GM18498 (cell line): Measurements from ENCODE around the gene KCNAB1.

Source experiments
- ATAC-seq: cut with Tn5 transposase; IDR thresholded peaks from one replicate; pipeline ENCODE4 v1.9.1; 2021; ENCODE audit warnings: mild to moderate bottlenecking, moderate library complexity; ENCODE audit not compliant: unreplicated experiment

The KCNAB1 gene

DNA sequence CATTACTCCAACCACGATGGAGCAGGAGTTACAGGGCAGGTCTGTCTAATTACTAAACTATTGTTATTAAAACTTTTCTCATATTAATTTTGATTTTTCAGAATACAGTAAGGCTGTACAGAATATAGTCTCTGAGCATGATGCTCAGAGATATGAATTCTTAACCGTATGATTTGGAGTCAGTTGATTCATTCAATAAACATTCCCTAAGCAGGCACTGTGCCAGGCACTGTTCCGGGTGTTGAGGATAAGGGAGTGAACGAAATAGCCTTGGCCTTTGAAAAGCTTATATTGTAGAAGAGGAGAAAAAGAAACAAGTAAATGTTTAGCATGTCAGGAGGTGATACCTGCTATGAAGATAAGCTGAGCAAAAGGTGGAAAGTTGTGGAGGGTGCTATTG lies 187.3 kb downstream of the KCNAB1 start:
- ATAC-seq = no peak

DNA sequence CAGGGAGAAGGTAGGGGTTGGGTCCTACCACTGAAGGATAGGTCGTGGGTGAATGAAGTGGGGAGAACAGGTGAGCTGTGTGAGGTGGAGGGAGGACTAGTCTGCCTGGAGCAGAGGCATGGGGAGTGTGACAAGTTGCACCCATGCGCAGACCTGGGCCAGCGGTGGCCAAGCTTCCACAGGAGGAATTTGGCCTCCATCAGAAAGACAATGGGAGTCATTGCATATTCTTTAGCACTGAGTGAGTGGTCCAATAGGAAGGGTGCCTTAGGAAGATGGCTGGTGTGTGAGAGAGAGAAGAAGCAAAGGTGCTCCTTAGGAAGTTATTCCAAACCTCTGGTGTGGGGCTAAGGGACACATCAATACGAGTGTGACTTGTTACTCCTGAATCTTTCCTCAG lies 191.1 kb downstream of the KCNAB1 start:
- ATAC-seq = no peak

DNA sequence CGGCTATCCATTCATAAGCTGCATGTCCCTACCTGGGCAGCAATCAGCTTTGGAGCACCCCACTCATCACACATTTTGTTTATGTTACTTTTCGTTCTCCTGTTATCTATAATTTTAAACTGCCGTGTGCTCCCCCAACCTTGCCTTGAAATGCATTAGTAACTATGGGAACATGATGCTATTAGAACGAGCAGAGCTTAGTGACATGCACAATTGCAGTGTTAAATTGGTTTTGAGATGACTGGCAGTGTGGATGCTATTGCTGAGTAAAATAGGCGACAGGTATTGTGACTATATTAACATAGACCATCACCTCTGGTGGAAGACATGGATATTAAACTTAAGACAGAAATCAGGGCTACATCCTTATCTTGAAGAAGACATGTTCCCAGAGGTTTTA lies 191.6 kb downstream of the KCNAB1 start:
- no peak for ATAC-seq

DNA sequence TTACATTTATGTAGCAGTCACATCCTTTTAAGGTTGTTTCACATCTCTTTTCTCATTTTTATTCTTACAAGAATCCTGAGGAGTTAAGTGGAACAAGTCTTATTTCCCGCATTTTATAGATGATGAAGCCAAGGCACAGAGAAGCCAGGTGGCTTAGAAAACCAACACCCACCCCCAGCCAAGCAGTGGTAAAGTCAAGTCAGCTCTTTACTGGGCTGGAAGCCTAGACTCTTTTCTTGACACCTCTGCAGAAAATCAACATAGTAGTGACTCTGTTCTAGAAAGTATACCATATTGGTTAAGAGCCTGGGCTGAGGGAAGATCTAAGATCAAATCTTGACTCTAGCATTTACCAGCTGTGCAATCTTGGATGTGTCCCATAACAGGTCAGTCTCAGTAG lies 195.7 kb downstream of the KCNAB1 start:
- ATAC-seq = no peak

DNA sequence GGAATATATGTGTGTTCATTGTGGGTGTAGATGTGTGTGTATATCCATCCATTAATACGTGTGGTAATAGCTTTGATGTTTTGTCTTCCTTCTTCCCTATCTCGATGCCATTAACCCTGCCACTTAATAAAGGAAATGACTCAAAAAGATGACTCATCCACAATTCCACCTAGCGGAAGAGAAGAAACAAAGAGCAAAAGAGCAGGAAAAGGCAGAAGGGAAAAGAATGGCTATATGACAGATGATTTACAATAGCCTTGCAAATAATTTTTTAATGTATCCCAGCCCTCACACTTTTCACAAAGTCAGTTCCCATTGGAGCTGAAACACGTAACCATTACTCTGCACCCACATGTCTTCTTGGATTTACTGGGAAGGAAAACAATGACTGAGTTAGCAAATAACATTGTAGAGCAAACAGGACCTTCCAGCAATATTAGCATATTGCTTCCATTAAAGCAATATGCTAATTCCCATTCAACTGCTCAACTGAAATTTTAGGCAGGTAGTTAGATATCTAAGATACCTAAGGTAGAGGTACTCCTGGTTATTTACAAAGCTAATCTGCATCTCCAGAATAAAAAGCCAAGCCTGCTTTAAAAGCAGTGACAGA lies 197.2 kb downstream of the KCNAB1 start:
- ATAC-seq = no peak

DNA sequence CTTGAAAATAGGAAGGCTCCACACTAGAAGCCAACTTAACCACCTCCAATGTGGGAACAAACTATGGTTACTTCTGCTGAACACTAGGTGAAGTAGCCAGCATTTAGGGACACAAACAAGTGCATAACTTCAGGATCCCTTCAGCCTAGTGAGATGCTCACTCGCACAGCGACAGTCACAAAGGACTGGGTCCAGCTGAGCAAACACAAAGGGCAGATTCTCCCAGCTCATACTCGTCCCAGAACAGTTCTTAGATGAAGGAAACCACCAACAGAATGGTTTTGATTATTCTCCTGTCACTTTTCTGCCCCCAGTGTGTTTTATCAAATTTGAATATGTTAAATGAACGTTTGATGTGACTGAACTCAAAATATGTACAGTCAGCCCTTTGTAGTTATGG lies 201.6 kb downstream of the KCNAB1 start:
- ATAC-seq = no peak

DNA sequence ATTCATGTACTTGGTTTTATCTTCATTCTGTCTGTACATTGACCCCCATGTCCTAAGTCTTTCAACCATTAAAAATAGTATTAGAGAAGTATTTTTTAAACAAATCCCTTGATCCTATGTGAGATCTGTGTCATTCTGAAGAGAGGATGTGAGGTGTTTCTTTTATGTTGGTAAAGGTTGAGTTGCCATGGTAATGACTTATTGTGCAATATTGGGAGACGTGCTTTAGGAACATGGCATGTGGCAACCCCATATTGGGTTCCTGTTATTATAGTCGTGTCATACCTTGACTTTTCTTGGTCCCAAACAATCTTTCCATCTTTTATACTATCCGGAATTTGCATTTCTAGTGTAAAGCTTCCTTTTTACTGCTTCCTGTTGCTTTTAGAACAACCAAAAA lies 203.1 kb downstream of the KCNAB1 start:
- ATAC-seq = no peak

DNA sequence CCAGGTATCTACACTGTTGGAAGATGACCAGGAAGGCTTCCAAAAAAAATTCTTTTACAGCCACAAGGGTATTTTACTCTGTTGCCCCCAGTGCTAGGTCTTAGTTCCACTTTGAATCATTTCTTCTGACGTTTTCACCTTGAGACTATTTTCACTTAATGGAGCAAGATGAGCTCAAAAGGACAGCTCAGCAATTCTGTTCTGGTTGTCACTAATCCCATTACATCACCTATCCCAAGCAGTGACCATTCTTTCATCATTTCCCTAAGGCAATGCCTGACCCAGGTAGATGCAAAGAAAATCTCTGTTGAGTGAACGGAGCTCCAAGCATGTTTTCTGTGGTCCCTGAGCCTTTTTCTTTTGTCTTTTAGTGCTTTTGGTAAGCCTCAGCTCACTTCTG lies 210.0 kb downstream of the KCNAB1 start:
- no peak for ATAC-seq

DNA sequence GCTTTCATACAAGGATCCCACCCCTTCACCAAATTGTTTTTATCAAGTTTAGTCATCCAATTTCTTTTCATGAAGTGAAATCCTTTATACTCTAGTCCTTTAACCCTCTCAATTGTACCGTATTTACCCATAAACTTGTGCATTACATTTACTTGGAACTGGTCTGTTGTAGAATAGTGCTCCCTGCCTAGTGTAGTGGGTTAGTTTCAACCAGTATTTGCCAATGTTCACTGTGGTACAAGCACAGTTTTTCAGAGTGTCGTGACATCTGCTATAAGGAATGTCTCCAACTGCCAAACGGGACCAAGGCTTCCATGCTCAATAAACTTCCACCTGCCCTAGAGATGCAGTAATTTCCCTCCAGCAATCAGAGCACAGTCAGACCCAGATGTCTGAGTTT lies 211.9 kb downstream of the KCNAB1 start:
- ATAC-seq = no peak

DNA sequence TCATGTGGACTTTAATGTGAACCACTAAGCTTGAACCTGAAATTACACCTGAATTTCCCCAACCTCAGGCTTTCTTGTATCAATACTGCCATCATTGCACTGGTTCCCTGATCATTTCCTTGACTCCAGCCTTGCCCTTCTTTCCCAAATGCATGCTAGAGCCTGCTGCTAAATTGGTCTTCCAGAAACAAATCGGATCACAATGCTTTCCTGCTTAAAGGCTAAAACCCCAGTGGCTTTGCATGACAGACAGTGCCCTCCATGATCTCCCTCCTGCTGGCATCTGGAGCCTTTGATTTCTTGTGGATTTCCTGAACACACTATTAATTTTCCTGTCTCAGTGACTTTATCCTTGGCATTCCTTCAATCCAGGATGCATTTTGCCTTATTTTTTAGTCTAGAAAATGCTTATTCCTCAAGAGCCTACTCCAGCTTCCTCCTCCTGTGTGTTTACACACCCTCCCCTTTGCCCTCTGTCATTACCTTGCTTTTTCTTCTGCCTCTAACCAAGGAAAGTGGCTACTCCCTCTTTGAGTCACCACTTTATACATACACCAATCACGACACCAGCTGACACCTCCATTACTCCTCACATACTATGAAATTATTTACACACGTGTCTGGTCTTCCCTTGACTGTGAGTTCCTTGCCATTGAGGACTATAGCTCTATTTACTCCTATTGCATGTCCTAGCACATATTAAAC lies 214.6 kb downstream of the KCNAB1 start:
- ATAC-seq = no peak

DNA sequence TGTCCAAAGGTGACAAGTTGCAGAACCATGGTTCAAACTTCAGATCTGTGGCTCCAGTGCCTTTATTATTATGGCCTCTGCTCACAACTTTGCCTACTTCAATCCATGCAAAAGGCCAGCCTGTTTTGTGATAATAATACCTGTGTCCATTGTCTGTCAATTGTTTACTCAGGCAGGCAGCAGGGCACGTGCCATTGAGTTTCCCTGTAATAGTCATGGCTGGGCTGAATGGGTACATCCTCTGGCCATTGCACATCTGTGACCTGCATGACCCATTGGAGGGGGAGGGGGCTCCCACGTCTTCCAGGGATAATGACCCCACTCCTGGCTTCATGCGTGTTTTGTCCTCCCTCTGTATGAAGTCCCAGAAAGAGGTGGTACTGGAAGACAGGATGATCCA lies 219.1 kb downstream of the KCNAB1 start:
- no peak for ATAC-seq

DNA sequence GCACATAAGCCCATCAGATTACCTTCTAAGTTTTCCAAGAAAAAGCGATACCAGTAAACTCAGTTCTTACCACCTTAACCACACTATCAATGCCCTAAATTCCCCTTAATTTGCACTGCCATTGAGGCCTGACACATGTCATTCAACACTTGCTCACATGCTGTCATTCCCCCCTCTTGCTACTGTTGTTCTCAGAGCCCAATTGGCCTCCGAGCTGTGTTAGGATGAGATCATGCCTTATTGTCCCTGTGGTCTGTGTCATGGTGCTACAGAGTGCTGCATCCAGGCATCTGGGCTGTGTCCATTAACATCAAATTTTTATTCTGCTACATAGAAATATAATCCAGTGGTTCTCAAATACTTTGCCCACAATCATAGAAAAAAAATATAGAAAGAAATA lies 221.0 kb downstream of the KCNAB1 start:
- ATAC-seq = no peak

DNA sequence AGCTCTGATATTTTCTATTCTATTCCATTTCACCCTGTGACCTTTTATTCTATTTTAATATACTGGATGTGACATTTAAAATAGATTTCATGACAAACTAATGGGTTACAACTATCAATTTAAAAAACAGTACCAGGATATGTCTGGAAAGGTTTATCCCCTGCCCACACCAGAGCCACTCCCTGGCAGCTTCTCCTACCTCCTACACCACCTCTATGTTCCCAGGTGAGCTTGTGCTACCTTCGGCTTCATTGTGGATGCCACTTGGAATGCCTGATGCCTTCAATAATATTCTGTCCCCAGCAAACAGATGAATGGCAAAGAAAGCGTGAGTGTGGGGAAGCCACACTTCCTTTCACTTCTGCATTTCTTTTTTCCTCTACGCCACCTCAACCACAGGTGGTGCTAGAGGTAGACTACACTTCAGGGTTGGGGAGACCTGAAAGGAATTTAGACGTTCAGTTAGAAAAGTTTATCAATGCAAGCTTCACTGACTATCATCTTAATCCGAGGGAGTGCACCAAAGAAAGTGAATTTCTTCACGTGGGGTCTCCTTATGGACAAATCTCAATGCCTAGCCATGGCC lies 221.5 kb downstream of the KCNAB1 start:
- peak; percentile 100 for ATAC-seq

DNA sequence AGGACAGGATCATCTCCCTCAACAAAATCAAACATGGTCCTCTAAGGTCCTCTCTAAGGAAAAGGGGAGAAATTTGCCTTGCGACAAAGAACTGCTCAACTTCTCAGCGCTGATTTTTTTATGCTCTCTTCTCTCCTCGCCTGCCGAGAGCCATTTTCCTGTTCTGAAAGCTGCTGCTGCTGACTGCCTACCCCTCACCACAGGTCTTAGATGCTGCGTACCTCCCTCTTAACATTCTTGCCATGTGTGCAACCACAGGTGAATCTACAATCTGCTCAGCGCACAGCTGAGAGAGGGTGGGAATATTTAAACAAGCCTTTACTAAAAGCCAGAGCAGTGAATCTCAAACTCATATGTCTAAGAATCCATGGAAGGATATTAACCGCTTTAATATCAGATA lies 223.8 kb downstream of the KCNAB1 start:
- ATAC-seq = no peak

DNA sequence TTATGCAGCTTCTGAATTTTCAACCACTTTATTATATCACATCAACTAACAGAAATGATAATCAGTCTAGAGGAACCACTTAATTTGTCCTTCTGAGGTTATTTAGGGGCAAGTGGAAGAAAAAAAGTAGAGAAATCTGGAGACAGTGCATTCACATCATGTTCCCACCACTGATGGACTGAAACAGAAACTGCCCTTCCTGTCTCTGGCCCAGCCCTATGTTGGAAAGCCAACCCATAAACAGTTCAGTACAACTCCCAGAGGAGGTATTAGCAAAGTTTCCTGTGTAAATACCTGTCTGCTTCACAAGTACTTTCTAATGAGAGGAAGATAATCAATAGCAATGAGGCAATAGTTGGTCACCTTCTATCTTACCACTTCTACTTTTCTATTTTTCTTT lies 228.7 kb downstream of the KCNAB1 start:
- ATAC-seq = no peak

DNA sequence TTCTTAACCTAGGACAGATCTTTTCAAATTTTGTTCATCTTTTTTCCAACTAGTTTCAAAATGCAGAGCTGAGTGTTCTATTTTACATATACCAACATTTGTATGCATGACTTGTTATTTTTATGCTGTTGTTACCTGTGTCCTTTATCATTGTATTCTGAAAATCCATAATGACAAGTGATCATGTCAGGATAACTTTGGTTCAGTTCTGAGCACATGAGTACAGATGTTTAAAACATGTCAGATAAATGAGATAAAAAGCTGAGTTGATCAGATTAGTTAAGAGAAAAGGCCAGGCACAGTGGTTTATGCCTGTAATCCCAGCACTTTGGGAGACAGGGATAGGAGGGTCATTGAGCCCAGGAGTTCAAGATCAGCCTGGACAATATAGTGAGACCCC lies 229.6 kb downstream of the KCNAB1 start:
- ATAC-seq = no peak

DNA sequence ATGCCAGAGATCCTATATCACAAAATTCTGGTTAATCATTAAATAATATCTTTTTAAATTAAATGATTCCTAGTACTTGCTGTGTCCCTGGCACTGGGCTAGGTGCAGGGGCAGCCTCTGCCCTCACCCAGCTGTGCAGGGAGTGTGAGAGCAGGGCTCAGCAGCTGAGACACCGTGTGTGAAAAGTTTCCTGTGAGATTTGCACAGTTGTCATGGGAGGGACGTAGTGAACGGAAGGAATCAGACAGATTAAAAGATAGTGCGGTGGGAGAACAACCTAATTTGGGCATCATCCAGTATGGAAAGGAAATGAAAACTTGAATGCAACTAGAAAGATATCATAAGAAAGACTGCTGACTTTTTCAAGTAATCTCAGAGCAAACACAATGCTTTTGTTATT lies 230.4 kb downstream of the KCNAB1 start:
- no peak for ATAC-seq

DNA sequence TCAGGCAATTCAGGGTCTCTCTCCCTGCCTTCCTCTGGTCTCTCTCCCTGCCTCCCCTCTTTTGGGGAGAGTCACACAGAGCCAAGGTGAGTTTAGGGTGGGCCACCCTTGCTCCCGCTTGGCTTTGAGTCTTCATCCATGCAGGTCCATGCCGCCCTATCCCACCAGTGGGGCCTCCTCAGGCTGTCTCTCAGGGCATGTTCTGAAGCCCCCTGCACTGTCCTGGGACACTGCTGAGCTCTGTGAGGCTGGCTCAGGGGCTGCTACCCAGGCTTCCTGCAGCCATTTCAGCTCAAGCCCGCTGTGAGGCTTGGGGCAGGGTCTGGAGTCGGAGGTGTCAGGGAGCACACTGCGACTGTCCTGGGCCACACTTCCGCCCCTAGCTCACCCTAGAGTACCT lies 231.4 kb downstream of the KCNAB1 start:
- no peak for ATAC-seq

DNA sequence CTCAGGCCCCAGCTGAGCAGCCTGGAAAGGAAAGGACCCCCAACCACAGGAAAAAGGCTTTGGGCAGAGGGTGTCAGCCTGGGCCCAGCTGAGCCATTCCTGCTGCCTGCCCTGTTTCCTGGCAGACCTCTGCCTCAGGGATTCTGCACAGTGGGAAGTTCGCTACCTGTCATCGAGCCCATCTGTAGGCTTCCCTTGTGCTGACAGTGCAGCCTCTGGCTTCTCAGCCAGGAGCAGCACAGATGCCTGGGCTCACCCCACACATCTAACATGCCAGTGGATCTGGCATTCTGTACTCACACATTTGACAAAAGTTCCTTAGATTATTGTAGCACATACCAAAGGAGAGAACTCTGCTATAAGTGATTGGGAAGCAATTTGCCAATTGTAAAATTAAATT lies 232.3 kb downstream of the KCNAB1 start:
- no peak for ATAC-seq

DNA sequence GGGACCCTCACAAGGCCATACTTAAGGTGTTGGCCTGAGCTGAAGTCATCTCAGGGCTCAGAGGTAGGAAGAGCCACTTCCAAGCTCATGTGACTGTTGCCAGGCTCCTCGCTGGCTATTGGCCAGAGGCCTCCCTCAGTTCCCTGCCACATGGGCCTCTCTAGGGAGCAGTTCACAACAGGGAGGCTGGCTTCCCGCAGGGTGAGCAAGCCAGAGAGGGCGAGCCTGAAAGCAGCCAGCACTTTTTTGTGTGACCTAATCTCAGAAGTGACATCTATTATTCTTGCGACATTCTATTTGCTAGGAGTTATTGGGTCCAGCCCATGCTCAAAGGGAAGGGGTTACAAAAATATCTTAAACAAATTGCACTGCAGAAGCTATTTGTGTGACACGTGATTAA lies 233.2 kb downstream of the KCNAB1 start:
- no peak for ATAC-seq

DNA sequence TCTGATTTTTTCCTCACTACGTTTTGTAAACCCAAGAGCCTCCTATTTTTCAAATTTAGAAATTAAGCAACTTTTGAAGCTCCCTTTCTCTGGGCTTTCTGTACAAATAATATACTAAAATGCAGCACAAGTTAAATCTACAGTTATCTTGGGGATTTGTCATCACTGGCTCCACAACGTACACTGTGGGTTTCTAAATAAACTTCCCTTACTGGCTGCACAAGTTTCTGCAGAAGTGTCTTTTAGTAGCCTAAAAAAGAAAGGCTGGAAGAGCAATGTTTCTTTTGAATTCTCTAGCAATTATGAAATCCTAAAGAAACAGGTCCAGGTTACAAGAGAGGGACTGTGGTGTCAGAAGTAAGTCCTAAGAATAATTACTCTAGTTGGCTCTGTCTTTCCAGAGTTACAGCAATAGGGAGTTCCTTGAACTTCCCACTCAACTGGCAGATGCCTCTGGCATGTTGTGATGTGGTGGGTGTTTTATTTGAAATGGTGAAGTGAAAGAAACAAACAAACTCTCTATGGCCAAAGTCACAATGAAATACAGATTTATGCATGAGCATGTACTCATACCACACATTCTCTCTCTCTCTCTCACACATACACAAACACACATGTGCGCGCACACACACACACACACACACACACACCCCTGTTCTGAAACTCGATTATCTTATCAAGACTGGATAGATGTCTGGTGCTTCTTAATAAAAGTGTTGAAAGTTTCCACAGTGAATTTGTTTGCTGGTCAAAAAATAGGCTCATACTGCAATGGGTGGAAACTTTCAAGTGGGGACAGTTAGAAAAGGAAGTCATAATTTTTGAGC lies 236.4 kb downstream of the KCNAB1 start:
- no peak for ATAC-seq

DNA sequence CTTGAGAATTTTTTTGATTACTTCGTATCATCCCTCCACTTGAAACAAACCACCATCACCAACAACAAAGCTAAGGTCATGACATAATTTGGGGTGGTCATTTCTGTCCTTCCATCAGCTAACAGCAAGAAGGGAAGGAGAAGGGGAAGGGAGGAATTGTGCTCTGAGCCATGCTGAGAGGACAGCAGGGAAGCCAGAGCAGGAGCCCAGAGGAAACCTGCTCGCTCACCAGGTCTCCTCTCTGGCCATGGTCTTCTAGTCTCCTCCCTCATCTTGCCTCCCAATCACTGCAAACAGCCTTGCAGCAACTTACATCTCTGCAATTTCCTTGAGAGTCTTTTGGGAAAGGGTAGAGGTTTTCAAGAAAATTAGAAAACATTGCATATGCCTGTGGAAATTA lies 237.9 kb downstream of the KCNAB1 start:
- ATAC-seq = no peak
